Measurements from ENCODE around the gene PPIB. TPM values are rescaled to one million over a fixed set of nuclear protein-coding genes. Genes with fewer than 3 reads are reported as not detected.

The PPIB gene
- total RNA-seq, 2 experiments from 2014 or later: 347 to 380 TPM

GRCh38 chr15:64107337-64107736 lies 55.5 kb downstream of the PPIB start:
- Mint-ChIP-seq H3K36me3 (ENCODE audit: low read depth) (peaks cover 2% of the 10 kb centered on the region), H3K9me3 (no peaks in the 10 kb centered on the region), H3K4me1 (peaks cover 32% of the 10 kb centered on the region), H3K27me3 (no peaks in the 10 kb centered on the region), H3K27ac (no peak overlapping the region), H3K4me3 (no peak overlapping the region)
- DNase-seq: no peak
- POLR2A ChIA-PET: no interaction called here
- CTCF ChIA-PET: interaction anchor here (1.4 kb wide), 1 partner anchor 12 kb away, joined by 3 read pairs; the partner anchor contains the start of gene SNX1

Other genes with a start within 250 kb of the PPIB start
- gene DAPK2, start 116.5 kb downstream of the PPIB start, total RNA-seq: under 1 TPM; 0.83 to 0.87 TPM
- 10 to 100 TPM; 67.3 to 77.7 TPM for gene CIAO2A, start 69.2 kb downstream of the PPIB start, total RNA-seq
- 100 to 1,000 TPM; 122 to 125 TPM for gene SNX1, start 67.0 kb downstream of the PPIB start, total RNA-seq
- gene SNX22, start 11.3 kb downstream of the PPIB start, total RNA-seq: under 1 TPM; 0.50 to 0.60 TPM
- 10 to 100 TPM; 24.6 to 30.4 TPM for gene CSNK1G1, start 193.2 kb upstream of the PPIB start, total RNA-seq
- gene PCLAF, start 218.4 kb upstream of the PPIB start, total RNA-seq: 100 to 1,000 TPM; 114 to 121 TPM
- gene TRIP4, start 224.8 kb upstream of the PPIB start, total RNA-seq: 10 to 100 TPM; 22.1 to 29.8 TPM

All from activated CD4-positive, alpha-beta T cell treated with anti-CD3 and anti-CD28 coated beads, Interleukin-2, amount 10 ng/mL, durations not matched to agents 7 days and 5 days (primary cell).